GM12878 (cell line): ENCODE measurements around the gene WDR93. TPM values are rescaled to one million over a fixed set of nuclear protein-coding genes. Genes with fewer than 3 reads are reported as not detected.
"Not testable (repeated sequence)": the region's sequence is repeated elsewhere in the genome, so short reads cannot be mapped to it uniquely, and the experiment has no call there.

ENCODE experiments used
- ATAC-seq: fragments of 200-7000 bp; cut with Tn5 transposase; 3 replicates; pipeline ENCODE4 v1.9.1; 2020; ENCODE audit warnings: mild to moderate bottlenecking, moderate library complexity
- BruUV-seq: library from RNA; stranded (reverse); fragments of 400-500 nt; replicated peaks from 2 replicates; lab custom pipeline; 2021; lab: Mats Ljungman, UMichigan
- CTCF ChIA-PET: fragments of 300-600 bp; sonication (Branson Sonifier 250); formaldehyde crosslinking; extraction: SDS; loops from one replicate; lab custom pipeline; 2021; ENCODE audit warnings: inconsistent platforms; lab: Yijun Ruan, JAX
- POLR2A ChIA-PET: fragments of 350-600 bp; formaldehyde crosslinking; extraction: SDS; loops from one replicate; lab custom pipeline; 2021; ENCODE audit warnings: inconsistent platforms; lab: Charles Lee
- RAD21 ChIA-PET: fragments of 300-600 bp; sonication (Branson Sonifier 250); formaldehyde crosslinking; loops from one replicate; lab custom pipeline; 2023; ENCODE audit warnings: antibody characterized with exemption; ENCODE audit not compliant: unreplicated experiment; lab: Charles Lee
- SMC1A ChIA-PET: fragments of 300-600 bp; sonication (Branson Sonifier 250); formaldehyde crosslinking; loops from one replicate; lab custom pipeline; 2023; ENCODE audit not compliant: unreplicated experiment, uncharacterized antibody; lab: Charles Lee
- DNase-seq: peaks from one replicate; pipeline ENCODE4 v3.0.0-alpha.2; 2011; ENCODE audit warnings: low read depth, low spot score
- FAIRE-seq: peaks from 3 replicates; lab custom pipeline; 2011; peaks lifted over from hg19 to GRCh38; lab: Jason Lieb, UNC
- H2AFZ ChIP-seq: 2 replicates; pipeline ENCODE4 v1.6.0; 2011; ENCODE audit warnings: low read depth, low read length, control low read depth; ENCODE audit not compliant: control insufficient read depth
- H3K27ac ChIP-seq: 2 replicates; pipeline ENCODE4 v1.5.1; 2011; ENCODE audit warnings: control low read depth; ENCODE audit not compliant: control insufficient read depth, insufficient read depth
- H3K27me3 ChIP-seq, 2 experiments: replicated peaks in 1 of 2; 2 replicates each; pipeline versions ENCODE4 v1.6.0 to v1.6.1; 2011; ENCODE audit warnings: low read length in 1 of 2; ENCODE audit not compliant: control insufficient read depth in 2 of 2, insufficient read depth in 2 of 2
- H3K36me3 ChIP-seq, 2 experiments: 2 replicates each; pipeline ENCODE4 v1.5.1; 2011; ENCODE audit warnings: low read length in 1 of 2; ENCODE audit not compliant: control insufficient read depth in 2 of 2, insufficient read depth in 2 of 2
- H3K4me1 ChIP-seq: 2 replicates; pipeline ENCODE4 v1.6.1; 2011; ENCODE audit warnings: mild to moderate bottlenecking, low read length, moderate library complexity, mixed read lengths; ENCODE audit not compliant: control insufficient read depth, insufficient read depth
- H3K4me2 ChIP-seq: 2 replicates; pipeline ENCODE4 v1.6.0; 2011; ENCODE audit warnings: control low read depth; ENCODE audit not compliant: control insufficient read depth, insufficient read depth
- H3K4me3 ChIP-seq: fragments of 200-600 bp; sonication (generic); 2 replicates; pipeline ENCODE4 v1.5.1; 2016
- H3K79me2 ChIP-seq: 2 replicates; pipeline ENCODE4 v1.6.0; 2011; ENCODE audit warnings: low read length; ENCODE audit not compliant: control insufficient read depth, insufficient read depth
- H3K9ac ChIP-seq: 2 replicates; pipeline ENCODE4 v1.8.0; 2011; ENCODE audit warnings: low read length, control low read depth, mixed read lengths; ENCODE audit not compliant: control insufficient read depth, insufficient read depth
- H3K9me3 ChIP-seq: replicated peaks from 3 replicates; pipeline ENCODE4 v1.5.1; 2011; ENCODE audit warnings: mild to moderate bottlenecking, low read length; ENCODE audit not compliant: control insufficient read depth, insufficient read depth
- H4K20me1 ChIP-seq: 2 replicates; pipeline ENCODE4 v1.6.0; 2011; ENCODE audit not compliant: control insufficient read depth, insufficient read depth
- ASH2L ChIP-seq: fragments of 300-600, 200-600 bp; sonication (generic); IDR thresholded peaks from 2 replicates; pipeline ENCODE4 v1.6.1; 2017; ENCODE audit warnings: low read depth, mild to moderate bottlenecking, borderline replicate concordance
- ATF7 ChIP-seq: fragments of 450-650 bp; IDR thresholded peaks from 2 replicates; pipeline ENCODE4 v1.6.1; 2016; ENCODE audit warnings: low read depth, mild to moderate bottlenecking
- CEBPB ChIP-seq, 2 experiments: fragments of 150-350 bp in 1 of 2; IDR thresholded peaks; 2 replicates each; pipeline ENCODE4 v1.6.1; 2012 to 2014; ENCODE audit warnings: low read depth in 2 of 2, low read length in 2 of 2, borderline replicate concordance in 1 of 2, inconsistent platforms in 1 of 2
- CHD4 ChIP-seq: fragments of 200-600 bp; sonication (generic); IDR thresholded peaks from 2 replicates; pipeline ENCODE4 v1.6.1; 2016; ENCODE audit warnings: mild to moderate bottlenecking
- E4F1 ChIP-seq: fragments of 450-650 bp; IDR thresholded peaks from 2 replicates; pipeline ENCODE4 v1.6.1; 2018; ENCODE audit warnings: borderline replicate concordance, mild to moderate bottlenecking; ENCODE audit not compliant: partially characterized antibody
- IRF4 ChIP-seq: IDR thresholded peaks from 2 replicates; pipeline ENCODE4 v1.6.1; 2011; ENCODE audit warnings: low read depth, low read length
- KDM1A ChIP-seq: fragments of 200-600 bp; sonication (generic); IDR thresholded peaks from 2 replicates; pipeline ENCODE4 v1.6.1; 2016; ENCODE audit warnings: borderline replicate concordance
- PKNOX1 ChIP-seq: fragments of 450-650 bp; IDR thresholded peaks from 2 replicates; pipeline ENCODE4 v1.6.1; 2016; ENCODE audit warnings: mild to moderate bottlenecking
- POLR2AphosphoS5 ChIP-seq: IDR thresholded peaks from 2 replicates; pipeline ENCODE4 v1.6.1; 2011; ENCODE audit warnings: mild to moderate bottlenecking, low read length, inconsistent platforms
- STAT3 ChIP-seq: IDR thresholded peaks from 2 replicates; pipeline ENCODE4 v1.6.1; 2011; ENCODE audit warnings: low read depth, low read length, improper control_type of control experiment
- SUPT20H ChIP-seq: IDR thresholded peaks from 2 replicates; pipeline ENCODE4 v1.6.1; 2011; ENCODE audit warnings: low read depth, mild to moderate bottlenecking, low read length, moderate library complexity, borderline replicate concordance; ENCODE audit not compliant: control insufficient read depth
- SUZ12 ChIP-seq: fragments of 200-600 bp; sonication (generic); IDR thresholded peaks from one replicate; pipeline ENCODE4 v1.6.1; 2018; ENCODE audit warnings: antibody characterized with exemption, mild to moderate bottlenecking; ENCODE audit not compliant: unreplicated experiment
- WGBS: methylation state at CpG from one replicate; pipeline ENCODE4 v1.1.6; 2016; ENCODE audit warnings: low lambda C conversion rate; ENCODE audit not compliant: insufficient replicate concordance, insufficient coverage; ENCODE audit errors: missing lambda C conversion rate; 5-methylcytosine and 5-hydroxymethylcytosine counted together
- in situ Hi-C: fragments of 300-500 bp; cut with MboI; formaldehyde crosslinking; loops from 9 replicates; pipeline ENCODE4 v1.14.3; 2018; ENCODE audit warnings: mixed read lengths
- intact Hi-C: fragments of 100-400 bp; cut with micrococcal nuclease; formaldehyde crosslinking; loops from one replicate; pipeline ENCODE4 v1.14.2; 2022; ENCODE audit not compliant: unreplicated experiment
- polyA plus RNA-seq, 11 experiments: library from polyadenylated mRNA; depleted of rRNA in 4 of 11; unstranded in 6 of 11; stranded (reverse) in 5 of 11; fragments of >200 nt; fragmentation: Nextera tagmentation in 4 of 11; fragmentation: Illumina TruSeq in 1 of 11; extraction: Ambion mirVana in 4 of 11; extraction: Trizol in 1 of 11; gene quantifications; 1 replicate in 1 of 11; 2 replicates in 10 of 11; pipeline versions ENCODE4 v1.2.1 to v1.2.3, GENCODE V29; 2011 to 2016; ENCODE audit warnings: inconsistent platforms in 2 of 11, missing spikeins in 2 of 11, low read depth in 1 of 11
- total RNA-seq, 4 experiments: library from RNA; depleted of rRNA in 3 of 4; stranded (reverse); fragments of >200 nt in 3 of 4; fragmentation: Illumina TruSeq in 1 of 4; extraction: Trizol in 1 of 4; gene quantifications; 2 replicates each; pipeline versions ENCODE4 v1.2.1 to v1.2.3, GENCODE V29; 2013 to 2021

Gene WDR93
- total and polyA plus RNA-seq, 10 of the 15 experiments (the other 5 are each of a cell fraction or from before 2014, with no cell fraction given) = not detected

- intact Hi-C loops = no loop called here
- ChIA-PET RAD21 (no interaction called here), CTCF (no interaction called here), SMC1A (no interaction called here), POLR2A (no interaction called here)
- no peaks in the 10 kb centered on the region for H3K79me2 ChIP-seq
- DNase-seq (no peak), FAIRE-seq (no peak), ATAC-seq (no peak)
- no peak overlapping the region for H2AFZ ChIP-seq
- TF ChIP-seq STAT3 = no peak
- TF ChIP-seq KDM1A = no peak
- TF ChIP-seq POLR2AphosphoS5 = no peak
- no peak for TF ChIP-seq SUZ12
- TF ChIP-seq IRF4 = no peak
- TF ChIP-seq CHD4 = no peak
- TF ChIP-seq SUPT20H = no peak
- TF ChIP-seq PKNOX1 = no peak
- no peak for TF ChIP-seq CEBPB (IDR thresholded peaks at IDR 0.05; ENCODE audit: borderline replicate concordance in 1 of 2, low read depth in 2 of 2, low read length in 2 of 2)
- no peak for TF ChIP-seq E4F1
- no peak for TF ChIP-seq ATF7
- no peak for TF ChIP-seq ASH2L
- no peaks in the 10 kb centered on the region for H3K27me3 ChIP-seq
- in situ Hi-C loops = no loop called here
- no peaks in the 10 kb centered on the region for H4K20me1 ChIP-seq
- H3K9ac ChIP-seq = no peak overlapping the region
- H3K36me3 ChIP-seq = no peaks in the 10 kb centered on the region
- peaks cover 2% of the 10 kb centered on the region; the same call in 2 of the 3 replicates for H3K9me3 ChIP-seq
- 92% methylated on average over 3 of the region's 3 CpGs for WGBS
- H3K4me3 ChIP-seq = no peak overlapping the region
- BruUV-seq = no TSS peak
- H3K4me1 ChIP-seq = no peaks in the 10 kb centered on the region
- H3K4me2 ChIP-seq = no peak overlapping the region
- H3K27ac ChIP-seq = no peak overlapping the region
These were observed 97.3 kb downstream of the WDR93 start for GRCh38 chr15:89787944-89788343.

GRCh38 chr15:89788585-89788984, 98.0 kb downstream of the WDR93 start:
- RAD21 ChIA-PET = interaction anchor here (0.6 kb wide), 1 partner anchor 29 kb away, joined by 3 read pairs; no protein-coding TSS in a partner anchor
- WGBS = 93% methylated on average over 4 of the region's 4 CpGs
- SMC1A ChIA-PET, FAIRE-seq, H3K36me3 ChIP-seq, H4K20me1 ChIP-seq, H3K4me3 ChIP-seq, ATAC-seq, H3K9me3 ChIP-seq, H3K27me3 ChIP-seq, H3K4me1 ChIP-seq, intact Hi-C loops, BruUV-seq, H3K4me2 ChIP-seq, DNase-seq, in situ Hi-C loops, POLR2A ChIA-PET, H2AFZ ChIP-seq, H3K9ac ChIP-seq, H3K79me2 ChIP-seq, H3K27ac ChIP-seq: not testable (repeated sequence)
- CTCF ChIA-PET = interaction anchor here (1.8 kb wide), 1 partner anchor 86 kb away, joined by 4 read pairs; no protein-coding TSS in a partner anchor
